Aorta (tissue), 5 donors: ENCODE results near the gene P3H2. TPM values are rescaled to one million over a fixed set of nuclear protein-coding genes. Genes with fewer than 3 reads are reported as not detected.
A peak's percentile ranks its signal among the peaks of the same experiment; 100 is the strongest.

Experiments
- ATAC-seq: fragments of 200-7000 bp; cut with Tn5 transposase; one replicate; pipeline ENCODE4 v1.9.1; 2022; ENCODE audit warnings: moderate library complexity; ENCODE audit not compliant: low FRiP score
- DNase-seq, 2 donors: peaks; one replicate each; pipeline ENCODE4 v3.0.0-alpha.2; 2020
- H3K27ac ChIP-seq, 2 donors: one replicate each; pipeline ENCODE4 v1.5.1; 2013; ENCODE audit warnings: low read length in 2 of 2, mild to moderate bottlenecking in 2 of 2, moderate library complexity in 2 of 2, control low read depth in 1 of 2, inconsistent platforms in 1 of 2, low read depth in 1 of 2
- H3K27me3 ChIP-seq, 2 donors: one replicate each; pipeline ENCODE4 v1.6.1; 2013; ENCODE audit warnings: control low read depth in 1 of 2, low read length in 1 of 2, mild to moderate bottlenecking in 1 of 2, moderate library complexity in 1 of 2; ENCODE audit not compliant: insufficient read depth in 2 of 2, control insufficient read depth in 1 of 2
- H3K36me3 ChIP-seq, 2 donors: one replicate each; pipeline ENCODE4 v1.6.1; 2013; ENCODE audit warnings: control low read depth in 1 of 2, low read length in 1 of 2, mild to moderate bottlenecking in 1 of 2; ENCODE audit not compliant: insufficient read depth in 2 of 2, control insufficient read depth in 1 of 2
- H3K4me1 ChIP-seq, 2 donors: one replicate each; pipeline ENCODE4 v1.6.1; 2013; ENCODE audit warnings: low read length in 2 of 2, control low read depth in 1 of 2, mild to moderate bottlenecking in 1 of 2, moderate library complexity in 1 of 2; ENCODE audit not compliant: insufficient read depth in 2 of 2, control insufficient read depth in 1 of 2
- H3K4me3 ChIP-seq, 2 donors: one replicate each; pipeline ENCODE4 v1.5.1; 2013; ENCODE audit warnings: low read length in 2 of 2, control low read depth in 1 of 2, mild to moderate bottlenecking in 1 of 2
- H3K9me3 ChIP-seq: one replicate; pipeline ENCODE4 v1.6.1; 2013; ENCODE audit warnings: mild to moderate bottlenecking, low read length; ENCODE audit not compliant: control insufficient read depth
- WGBS, 2 donors: extraction: QIAGEN DNeasy Blood & Tissue Kit; methylation state at CpG; one replicate each; pipeline ENCODE4 v1.1.7; 2013; 5-methylcytosine and 5-hydroxymethylcytosine counted together
- intact Hi-C, 2 donors: fragments of 100-400 bp; cut with DNase I; formaldehyde crosslinking; loops; one replicate each; pipeline versions ENCODE4 v1.14.2 to v1.15.0; 2022
- polyA plus RNA-seq, 2 donors: library from polyadenylated mRNA; stranded (reverse); fragments of 200-250 nt; gene quantifications; one replicate each; pipeline ENCODE4 v1.2.3, GENCODE V29; 2013
- total RNA-seq, 2 donors: library from RNA; stranded (reverse); fragmentation: NEBNext Ultra II Directional; extraction: Animal tissue kit (Norgen Biotek cat#: 25700); gene quantifications; one replicate each; pipeline ENCODE4 v1.2.1, GENCODE V29; 2021
- donor health status: healthy with polysubstance abuse.
- donor health status: Bipolar disorder and iron deficiency.
- donor health status: DM: no; HTN: no; CAD: no.
- donor health status: DM: no; HTN: no; CAD: no.
- donor health status: DM: yes; HTN: yes; CAD: no.

The P3H2 gene
- total and polyA plus RNA-seq, 4 donors: 6.1 to 25.8 (median 15.7) TPM

DNA sequence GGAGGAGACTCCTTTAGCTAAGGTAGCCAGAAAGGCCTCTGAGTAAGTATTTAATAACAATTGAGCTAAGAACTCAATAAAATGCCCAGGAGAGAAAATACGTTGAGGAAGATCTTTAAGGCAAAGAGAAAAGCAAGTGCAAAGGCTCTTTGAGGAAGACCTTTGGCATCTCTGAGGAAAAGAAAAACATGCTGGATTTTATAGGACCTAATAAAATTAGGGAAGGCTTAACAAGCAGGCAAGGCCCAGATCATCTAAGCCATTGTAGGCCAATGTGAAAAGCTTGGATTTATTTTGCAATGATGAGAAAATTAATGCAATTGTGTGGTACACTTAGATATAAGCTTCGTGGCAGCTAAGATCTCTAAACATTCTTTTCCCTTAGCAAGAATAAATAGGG, 75.7 kb downstream of the P3H2 start:
- H3K27ac ChIP-seq: no peak overlapping the region
- DNase-seq (no peak), ATAC-seq (no peak)
- no peaks in the 10 kb centered on the region for H3K4me1 ChIP-seq
- H3K27me3 ChIP-seq: no peaks in the 10 kb centered on the region
- H3K4me3 ChIP-seq: no peak overlapping the region
- no peaks in the 10 kb centered on the region for H3K36me3 ChIP-seq
- intact Hi-C loops: no loop called here
- H3K9me3 ChIP-seq: no peaks in the 10 kb centered on the region
- 97 to 99% methylated on average over 2 of the region's 2 CpGs for WGBS, 2 donors

DNA sequence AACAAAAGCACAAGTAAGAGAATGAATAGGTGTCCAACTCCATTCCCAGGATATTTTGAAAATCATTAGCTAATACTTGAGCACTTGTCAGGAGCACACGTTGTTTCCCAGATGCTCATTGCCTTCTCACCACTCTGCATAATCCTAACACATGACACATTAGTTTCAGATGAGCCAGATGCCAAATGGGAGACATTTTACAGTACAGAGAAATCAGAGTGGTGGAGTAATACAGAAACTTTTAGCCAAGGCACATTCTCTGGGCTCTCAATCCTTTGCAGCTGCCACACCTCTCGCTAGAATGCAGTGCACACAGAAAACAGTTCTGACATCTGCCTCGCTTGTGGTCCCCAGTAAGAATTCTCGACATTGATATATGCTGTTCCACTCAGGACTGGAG, 76.6 kb downstream of the P3H2 start:
- H3K4me3 ChIP-seq: no peak overlapping the region
- intact Hi-C loops: no loop called here
- no peaks in the 10 kb centered on the region for H3K27me3 ChIP-seq
- DNase-seq (no peak), ATAC-seq (no peak)
- no peaks in the 10 kb centered on the region for H3K4me1 ChIP-seq
- no peaks in the 10 kb centered on the region for H3K9me3 ChIP-seq
- 74 to 75% methylated on average over 4 of the region's 4 CpGs for WGBS, 2 donors
- H3K27ac ChIP-seq: no peak overlapping the region
- no peaks in the 10 kb centered on the region for H3K36me3 ChIP-seq

DNA sequence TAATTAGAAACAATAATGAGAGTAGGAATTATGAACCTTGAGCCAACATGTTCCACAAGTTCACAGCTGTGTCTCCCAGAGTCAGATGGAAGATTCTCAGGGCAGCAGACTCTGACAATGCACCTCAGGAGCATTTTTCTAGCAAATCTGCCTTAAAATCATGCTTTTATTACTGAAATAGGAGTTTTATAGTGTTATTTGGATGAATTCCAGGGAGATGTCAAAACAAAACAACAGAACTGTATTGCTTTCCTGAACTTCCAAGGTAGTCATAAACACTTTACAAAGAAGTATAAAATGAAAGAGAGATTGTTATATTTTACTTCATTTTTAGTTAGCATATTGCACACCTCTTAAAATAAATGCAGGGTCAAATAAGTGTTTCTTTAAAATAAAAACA, 77.0 kb downstream of the P3H2 start:
- Histone ChIP-seq H3K9me3 (no peaks in the 10 kb centered on the region), H3K4me3 (no peak overlapping the region), H3K4me1 (no peaks in the 10 kb centered on the region), H3K27me3 (no peaks in the 10 kb centered on the region), H3K27ac (no peak overlapping the region), H3K36me3 (no peaks in the 10 kb centered on the region)
- DNase-seq (no peak), ATAC-seq (no peak)
- intact Hi-C loops: no loop called here

GRCh38 chr3:190042558-190042957, 78.1 kb downstream of the P3H2 start:
- H3K27ac ChIP-seq: no peak overlapping the region
- intact Hi-C loops: no loop called here
- no peaks in the 10 kb centered on the region for H3K9me3 ChIP-seq
- H3K36me3 ChIP-seq: no peaks in the 10 kb centered on the region
- ATAC-seq: no peak
- no peak for DNase-seq
- no peaks in the 10 kb centered on the region for H3K4me1 ChIP-seq
- 74 to 80% methylated on average over 2 of the region's 2 CpGs for WGBS, 2 donors
- no peak overlapping the region for H3K4me3 ChIP-seq
- H3K27me3 ChIP-seq: no peaks in the 10 kb centered on the region

DNA sequence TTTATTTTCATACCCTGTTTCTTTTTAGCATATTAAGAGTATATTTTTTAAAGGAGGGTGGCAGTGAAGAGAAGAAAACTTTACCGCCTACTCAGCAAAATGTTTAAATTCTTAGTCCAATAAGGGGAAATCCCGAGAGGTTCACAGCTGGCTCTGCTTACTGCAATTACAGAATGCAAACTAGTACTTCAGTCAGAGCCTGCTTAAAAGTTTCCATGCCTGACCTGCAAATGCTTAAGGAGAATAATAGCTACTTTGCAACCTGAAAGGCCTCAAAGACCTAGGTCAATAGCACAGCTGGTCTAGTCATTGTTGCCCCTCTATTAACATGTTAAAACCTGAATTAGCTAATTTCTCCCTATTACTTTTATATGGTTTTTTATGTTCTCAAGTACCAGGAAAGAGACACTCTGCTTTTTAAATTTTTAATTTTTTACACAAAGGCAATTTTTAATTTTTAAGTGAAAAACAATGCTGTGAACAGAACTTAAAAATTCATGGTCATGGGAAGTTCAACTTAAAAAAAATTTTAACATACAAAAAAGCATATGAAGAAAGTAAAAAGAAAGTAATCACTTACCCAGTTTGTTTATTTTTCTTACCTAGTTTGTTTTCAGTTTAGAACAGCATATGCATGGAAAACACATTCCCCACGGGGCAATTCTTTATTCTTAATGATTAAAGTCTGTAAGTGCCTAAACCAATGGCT, 79.2 kb downstream of the P3H2 start:
- 36 to 44% methylated on average over 3 of the region's 3 CpGs for WGBS, 2 donors
- Histone ChIP-seq H3K36me3 (no peaks in the 10 kb centered on the region), H3K4me3 (no peak overlapping the region), H3K27me3 (no peaks in the 10 kb centered on the region), H3K4me1 (no peaks in the 10 kb centered on the region), H3K9me3 (no peaks in the 10 kb centered on the region), H3K27ac (no peak overlapping the region)
- DNase-seq: no peak
- intact Hi-C loops: no loop called here
- ATAC-seq: no peak

DNA sequence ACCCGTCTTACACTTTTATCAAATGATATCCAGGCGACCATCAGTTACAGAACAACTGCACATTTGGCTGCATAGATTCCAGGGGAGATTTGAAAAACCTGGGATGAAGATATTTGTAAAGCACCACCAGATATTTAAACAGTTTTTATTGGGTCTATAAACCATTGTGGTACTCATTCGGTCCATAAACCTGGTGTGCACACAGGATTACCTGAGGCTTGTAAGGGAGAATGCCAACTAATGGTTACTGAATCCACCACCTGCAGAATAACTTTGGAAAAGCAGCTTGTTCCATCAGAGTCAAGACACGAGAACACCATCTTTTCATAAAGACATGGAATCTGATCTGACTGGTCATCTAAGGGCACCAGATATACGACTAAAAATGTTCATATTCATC, 80.6 kb downstream of the P3H2 start:
- Histone ChIP-seq H3K27me3 (no peaks in the 10 kb centered on the region), H3K4me1 (no peaks in the 10 kb centered on the region), H3K4me3 (no peak overlapping the region), H3K36me3 (no peaks in the 10 kb centered on the region), H3K27ac (no peak overlapping the region), H3K9me3 (no peaks in the 10 kb centered on the region)
- intact Hi-C loops: no loop called here
- 77 to 84% methylated on average over 5 of the region's 5 CpGs for WGBS, 2 donors
- no peak for ATAC-seq
- DNase-seq: no peak

DNA sequence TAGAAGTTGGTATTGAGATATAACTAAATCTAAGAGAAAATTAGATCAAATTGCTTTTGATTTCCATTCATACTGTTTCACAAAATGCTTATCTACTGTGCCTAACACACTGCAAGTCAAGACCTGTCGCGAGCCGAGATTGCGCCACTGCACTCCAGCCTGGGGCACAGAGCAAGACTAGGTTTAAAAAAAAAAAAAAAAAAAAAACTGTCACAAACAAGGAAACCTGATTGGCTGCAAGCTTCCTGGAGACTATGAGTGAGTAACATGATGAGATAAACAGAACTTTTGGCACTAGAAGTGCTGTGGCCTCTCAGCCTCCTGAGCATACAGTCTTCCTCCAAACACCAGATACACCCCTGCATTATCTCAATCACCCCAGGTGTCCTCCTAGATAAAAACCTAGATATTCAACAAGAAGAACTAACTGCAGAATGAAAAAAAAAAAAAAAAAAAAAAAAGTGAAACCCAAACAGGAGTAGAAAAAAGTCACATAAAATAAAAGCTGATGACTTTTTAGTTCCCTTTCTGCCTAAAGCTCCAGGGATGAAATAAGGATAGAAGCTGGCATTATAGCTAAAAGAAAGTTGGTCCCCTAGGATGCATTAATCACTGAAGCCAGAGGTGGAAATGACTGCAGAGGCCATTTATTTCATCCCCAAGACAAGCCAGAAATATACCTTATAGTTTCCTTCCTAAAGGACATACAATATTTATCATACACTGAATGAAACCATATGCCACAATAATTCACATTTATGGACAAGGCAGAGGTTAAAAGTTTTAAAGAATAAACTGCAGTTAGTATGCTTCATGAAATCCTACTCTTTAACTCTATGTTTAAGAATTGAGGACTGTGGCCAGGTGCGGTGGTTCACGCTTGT, 82.4 kb downstream of the P3H2 start:
- ATAC-seq (no peak), DNase-seq (peak in 1 of 2 donors; percentile 55)
- intact Hi-C loops: no loop called here
- Histone ChIP-seq H3K27me3 (no peaks in the 10 kb centered on the region), H3K4me1 (no peaks in the 10 kb centered on the region), H3K4me3 (no peak overlapping the region), H3K36me3 (no peaks in the 10 kb centered on the region), H3K9me3 (no peaks in the 10 kb centered on the region), H3K27ac (no peak overlapping the region)
- 93% methylated on average over 6 of the region's 6 CpGs for WGBS, 2 donors

- intact Hi-C loops: no loop called here
- 54 to 64% methylated on average over 2 of the region's 2 CpGs for WGBS, 2 donors
- no peaks in the 10 kb centered on the region for H3K4me1 ChIP-seq
- H3K27ac ChIP-seq: no peak overlapping the region
- ATAC-seq (no peak), DNase-seq (no peak)
- H3K9me3 ChIP-seq: no peaks in the 10 kb centered on the region
- no peaks in the 10 kb centered on the region for H3K27me3 ChIP-seq
- no peaks in the 10 kb centered on the region for H3K36me3 ChIP-seq
- H3K4me3 ChIP-seq: no peak overlapping the region
Observed at GRCh38 chr3:190036631-190037030, 84.1 kb downstream of the P3H2 start.

DNA sequence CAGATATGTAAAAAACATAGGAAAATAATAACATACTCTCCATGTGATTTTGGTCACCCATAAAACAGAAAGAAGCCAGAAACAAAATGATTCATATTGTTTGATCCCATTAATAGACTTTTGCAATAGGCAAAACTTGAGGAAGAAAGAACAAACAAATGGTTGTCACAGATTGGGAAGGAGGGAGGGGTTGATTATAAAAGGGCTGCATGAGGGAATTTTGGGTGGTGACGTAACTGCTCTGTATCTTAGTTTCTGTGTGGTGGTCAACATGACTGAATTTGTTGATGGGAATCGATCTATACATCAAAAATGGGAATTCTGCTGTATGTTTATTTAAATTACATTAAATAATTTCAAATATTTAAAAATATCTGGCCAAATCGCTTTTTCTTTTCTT, 86.3 kb downstream of the P3H2 start:
- no peak for ATAC-seq
- Histone ChIP-seq H3K9me3 (no peaks in the 10 kb centered on the region), H3K4me3 (no peak overlapping the region), H3K27ac (no peak overlapping the region), H3K4me1 (no peaks in the 10 kb centered on the region), H3K27me3 (no peaks in the 10 kb centered on the region), H3K36me3 (no peaks in the 10 kb centered on the region)
- intact Hi-C loops: loop anchor here in 1 of 2 donors (1.0 kb wide), 1 partner anchor 24 kb away; no protein-coding TSS in a partner anchor
- DNase-seq: no peak
- WGBS, 2 donors: 96 to 100% methylated on average over 3 of the region's 3 CpGs
